Colonic mucosa (tissue), 4 donors: ENCODE data around the gene ASIP. TPM values are rescaled to one million over a fixed set of nuclear protein-coding genes. Genes with fewer than 3 reads are reported as not detected.
"Not testable (repeated sequence)": the region's sequence is repeated elsewhere in the genome, so short reads cannot be mapped to it uniquely, and the experiment has no call there.

ENCODE experiments used
- DNase-seq: peaks from one replicate; pipeline ENCODE4 v3.0.0-alpha.2; 2020
- H3K27ac ChIP-seq: fragments of 200-600 bp; one replicate; pipeline ENCODE4 v1.8.0; 2021
- H3K27me3 ChIP-seq: fragments of 200-600 bp; one replicate; pipeline ENCODE4 v1.8.0; 2021
- H3K36me3 ChIP-seq: fragments of 200-600 bp; one replicate; pipeline ENCODE4 v1.8.0; 2021
- H3K4me1 ChIP-seq: fragments of 200-600 bp; one replicate; pipeline ENCODE4 v1.8.0; 2021; ENCODE audit warnings: mild to moderate bottlenecking
- H3K4me3 ChIP-seq: fragments of 200-600 bp; one replicate; pipeline ENCODE4 v1.8.0; 2021
- H3K9ac ChIP-seq, 2 donors: one replicate each; pipeline ENCODE4 v1.7.0; 2013; ENCODE audit warnings: control low read depth in 2 of 2, low read depth in 2 of 2, low read length in 2 of 2
- H3K9me3 ChIP-seq: fragments of 200-600 bp; one replicate; pipeline ENCODE4 v1.8.0; 2021
- intact Hi-C: fragments of 100-400 bp; cut with DNase I; formaldehyde crosslinking; loops from one replicate; pipeline ENCODE4 v1.14.1; 2022
- total RNA-seq, 2 donors: library from RNA; stranded (reverse); fragmentation: NEBNext Ultra II Directional in 1 of 2; extraction: Animal tissue kit (Norgen Biotek cat#: 25700) in 1 of 2; gene quantifications; one replicate each; pipeline ENCODE4 v1.2.1, GENCODE V29; 2021
- TF ChIP-seq, protein P1 (sequence below): fragments of 200-600 bp; IDR thresholded peaks from one replicate; pipeline ENCODE4 v1.8.0; 2022; ENCODE audit warnings: antibody characterized with exemption, mild to moderate bottlenecking
- donor health status: healthy.
- donor health status: DM: no; HTN: no; CAD: no.
- donor health status: DM: no; HTN: no; CAD: no.

ASIP gene
- total RNA-seq, 2 donors from 2014 or later = not detected

GRCh38 chr20:34296468-34296867 lies 55.2 kb downstream of the ASIP start:
- H3K4me1 ChIP-seq = peaks cover 2% of the 10 kb centered on the region
- H3K36me3 ChIP-seq = no peaks in the 10 kb centered on the region
- no peak for DNase-seq
- H3K4me3 ChIP-seq = no peak overlapping the region
- H3K9ac ChIP-seq = no peak overlapping the region
- no peak overlapping the region for H3K27ac ChIP-seq
- TF ChIP-seq, protein P1, sequence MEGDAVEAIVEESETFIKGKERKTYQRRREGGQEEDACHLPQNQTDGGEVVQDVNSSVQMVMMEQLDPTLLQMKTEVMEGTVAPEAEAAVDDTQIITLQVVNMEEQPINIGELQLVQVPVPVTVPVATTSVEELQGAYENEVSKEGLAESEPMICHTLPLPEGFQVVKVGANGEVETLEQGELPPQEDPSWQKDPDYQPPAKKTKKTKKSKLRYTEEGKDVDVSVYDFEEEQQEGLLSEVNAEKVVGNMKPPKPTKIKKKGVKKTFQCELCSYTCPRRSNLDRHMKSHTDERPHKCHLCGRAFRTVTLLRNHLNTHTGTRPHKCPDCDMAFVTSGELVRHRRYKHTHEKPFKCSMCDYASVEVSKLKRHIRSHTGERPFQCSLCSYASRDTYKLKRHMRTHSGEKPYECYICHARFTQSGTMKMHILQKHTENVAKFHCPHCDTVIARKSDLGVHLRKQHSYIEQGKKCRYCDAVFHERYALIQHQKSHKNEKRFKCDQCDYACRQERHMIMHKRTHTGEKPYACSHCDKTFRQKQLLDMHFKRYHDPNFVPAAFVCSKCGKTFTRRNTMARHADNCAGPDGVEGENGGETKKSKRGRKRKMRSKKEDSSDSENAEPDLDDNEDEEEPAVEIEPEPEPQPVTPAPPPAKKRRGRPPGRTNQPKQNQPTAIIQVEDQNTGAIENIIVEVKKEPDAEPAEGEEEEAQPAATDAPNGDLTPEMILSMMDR = no peak
- H3K9me3 ChIP-seq = no peaks in the 10 kb centered on the region
- intact Hi-C loops = no loop called here
- no peaks in the 10 kb centered on the region for H3K27me3 ChIP-seq

DNA sequence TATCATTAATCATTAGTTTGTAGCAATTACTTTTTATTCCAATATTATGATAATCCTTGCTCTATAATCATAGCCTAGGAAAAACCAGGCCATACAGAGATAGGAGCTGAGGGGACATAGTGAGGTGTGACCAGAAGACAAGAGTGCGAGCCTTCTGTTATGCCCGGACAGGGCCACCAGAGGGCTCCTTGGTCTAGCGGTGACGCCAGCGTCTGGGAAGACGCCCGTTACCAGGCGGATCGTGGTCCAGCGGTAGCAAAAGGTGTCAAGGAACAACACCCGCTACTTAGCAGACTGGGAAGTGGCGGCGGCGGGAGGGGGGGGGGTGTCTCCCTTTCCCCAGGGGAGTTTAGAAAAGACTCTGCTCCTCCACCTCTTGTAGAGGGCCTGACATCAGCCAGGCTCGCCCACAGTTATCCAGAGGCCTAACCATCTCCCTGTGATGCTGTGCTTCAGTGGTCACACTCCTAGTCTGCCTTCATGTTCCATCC lies 57.1 kb downstream of the ASIP start:
- H3K4me1 ChIP-seq, DNase-seq, H3K36me3 ChIP-seq, H3K9me3 ChIP-seq, H3K27ac ChIP-seq, H3K27me3 ChIP-seq, H3K9ac ChIP-seq, H3K4me3 ChIP-seq, intact Hi-C loops: not testable (repeated sequence)
- TF ChIP-seq, protein P1 = peak; percentile 29

DNA sequence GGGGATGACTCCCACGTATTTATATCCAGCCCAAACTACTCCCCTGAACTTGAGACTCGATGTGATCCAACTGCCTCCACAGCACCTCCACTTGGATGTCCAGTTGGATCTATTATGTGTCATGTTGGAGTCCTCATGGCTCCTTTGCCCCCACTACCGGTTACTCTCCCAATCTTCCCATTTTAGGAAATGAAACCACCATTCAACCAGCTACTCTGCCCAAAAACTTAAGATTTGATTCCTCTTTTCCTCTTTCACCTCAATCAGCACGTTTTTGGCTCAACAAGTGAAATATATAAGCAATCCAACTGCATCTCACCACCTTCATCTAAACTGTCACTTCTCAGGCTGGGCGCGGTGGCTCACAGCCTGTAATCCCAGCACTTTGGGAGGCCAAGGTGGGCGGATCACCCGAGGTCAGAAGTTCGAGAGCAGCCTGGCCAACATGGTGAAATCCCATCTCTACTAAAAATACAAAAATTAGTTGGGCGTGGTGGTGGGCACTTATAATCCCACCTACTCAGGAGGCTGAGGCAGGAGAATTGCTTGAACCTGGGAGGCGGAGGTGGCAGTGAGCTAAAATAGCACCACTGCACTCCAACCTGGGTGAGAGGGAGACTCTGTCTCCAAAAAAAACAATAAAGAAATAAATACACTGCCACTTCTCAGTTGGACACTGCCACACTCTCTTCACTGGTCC lies 58.5 kb downstream of the ASIP start:
- no peaks in the 10 kb centered on the region for H3K36me3 ChIP-seq
- no peaks in the 10 kb centered on the region for H3K27me3 ChIP-seq
- H3K27ac ChIP-seq = no peak overlapping the region
- peaks cover 8% of the 10 kb centered on the region for H3K4me1 ChIP-seq
- TF ChIP-seq, protein P1 = no peak
- no peaks in the 10 kb centered on the region for H3K9me3 ChIP-seq
- H3K4me3 ChIP-seq = no peak overlapping the region
- H3K9ac ChIP-seq = no peak overlapping the region
- intact Hi-C loops = no loop called here
- no peak for DNase-seq

DNA sequence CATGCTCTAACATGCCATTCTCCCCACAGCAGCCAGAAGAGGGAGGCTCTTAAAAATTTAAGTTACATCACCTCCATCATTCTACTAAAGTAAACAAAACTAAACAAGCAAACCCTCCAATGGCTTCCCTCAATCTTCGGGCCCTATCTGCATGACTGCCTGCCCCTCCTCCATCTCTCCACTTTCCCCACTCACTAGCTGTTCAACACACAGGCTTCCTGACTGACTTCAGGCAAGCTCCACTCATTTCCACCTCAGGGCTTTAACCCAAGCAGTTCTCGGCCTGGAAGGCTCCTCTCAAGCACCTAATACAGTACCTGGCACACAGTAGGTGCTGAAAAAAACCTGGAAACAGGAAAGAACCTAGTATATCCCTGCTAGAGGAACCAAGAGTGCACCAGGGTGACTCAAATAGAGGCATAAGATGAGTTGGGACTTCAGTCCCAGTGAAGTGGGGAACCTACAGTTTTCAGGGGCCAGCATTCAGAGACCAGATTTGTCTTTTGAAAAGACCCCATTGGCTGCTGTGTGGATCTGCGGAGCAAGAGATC lies 59.1 kb downstream of the ASIP start:
- Histone ChIP-seq H3K9me3 (no peaks in the 10 kb centered on the region), H3K9ac (no peak overlapping the region), H3K36me3 (no peaks in the 10 kb centered on the region), H3K27ac (no peak overlapping the region), H3K4me3 (no peak overlapping the region), H3K4me1 (peaks cover 8% of the 10 kb centered on the region), H3K27me3 (no peaks in the 10 kb centered on the region)
- no peak for DNase-seq
- intact Hi-C loops = no loop called here
- TF ChIP-seq, protein P1 = no peak

DNA sequence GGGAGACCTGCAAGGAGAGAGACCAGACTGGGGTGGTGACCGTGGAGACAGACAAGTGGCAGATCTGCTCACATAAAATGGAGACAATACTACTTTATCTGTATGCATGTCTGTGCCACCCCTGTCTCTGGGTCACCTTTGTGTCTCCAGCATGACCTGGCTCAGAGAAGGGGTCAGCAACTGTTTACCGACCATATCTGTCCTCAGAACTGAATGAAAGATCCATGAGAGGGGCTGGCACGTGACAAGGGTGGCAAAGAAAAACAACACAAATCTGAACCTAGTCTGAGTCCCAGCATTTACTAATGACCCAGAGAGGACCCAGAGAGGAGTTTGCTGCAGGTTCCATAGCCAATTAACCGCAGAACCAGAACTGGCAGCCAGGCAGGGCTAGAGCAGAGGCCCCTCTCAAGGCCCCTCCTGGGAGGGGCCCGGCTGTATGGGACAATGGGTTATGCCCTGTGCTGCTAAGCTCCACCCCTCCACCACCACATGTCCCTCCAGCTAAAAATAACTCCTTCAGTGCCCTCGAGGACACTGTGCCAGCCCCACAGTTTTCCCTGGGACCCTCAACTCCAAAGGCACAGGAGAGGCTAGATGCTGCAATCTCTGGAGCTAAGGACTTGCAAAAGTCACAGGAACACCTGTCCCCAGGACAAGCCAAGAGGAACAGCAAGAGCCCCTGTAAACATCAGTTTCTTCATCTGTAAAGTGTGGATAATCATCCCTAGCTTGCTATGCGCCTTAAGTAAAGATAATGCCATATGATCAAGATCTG lies 59.8 kb downstream of the ASIP start:
- H3K4me3 ChIP-seq = no peak overlapping the region
- DNase-seq = no peak
- peaks cover 8% of the 10 kb centered on the region for H3K4me1 ChIP-seq
- H3K27ac ChIP-seq = no peak overlapping the region
- intact Hi-C loops = no loop called here
- no peak overlapping the region for H3K9ac ChIP-seq
- H3K9me3 ChIP-seq = no peaks in the 10 kb centered on the region
- no peaks in the 10 kb centered on the region for H3K36me3 ChIP-seq
- no peaks in the 10 kb centered on the region for H3K27me3 ChIP-seq
- TF ChIP-seq, protein P1 = no peak
